NCI-H82 treated with DMSO at 0.1 percent for 48 hours (cell line): ENCODE results near the gene GMDS.

Experiments used
- DNase-seq: peaks from one replicate; lab custom pipeline; 2025; ENCODE audit not compliant: unreplicated experiment; lab: John Stamatoyannopoulos, UW

GMDS gene

DNA sequence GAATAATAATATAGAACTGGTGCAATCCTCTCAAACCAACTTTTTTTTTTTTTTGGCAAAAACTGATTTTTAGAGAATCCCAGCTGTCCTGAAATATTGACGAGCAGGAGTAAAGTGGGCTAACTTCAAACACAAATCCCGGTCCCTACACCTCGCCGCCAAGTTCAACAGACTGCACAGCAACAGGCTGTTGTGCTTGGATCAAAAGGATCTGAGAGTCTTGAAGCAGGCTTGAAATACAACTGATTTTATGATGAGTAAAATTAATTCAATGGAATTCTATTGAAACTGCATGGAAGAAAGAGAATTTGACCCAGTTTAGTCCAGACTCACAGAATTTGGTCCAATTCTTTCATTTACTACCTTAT, 463.6 kb downstream of the GMDS start:
- no peak for DNase-seq

DNA sequence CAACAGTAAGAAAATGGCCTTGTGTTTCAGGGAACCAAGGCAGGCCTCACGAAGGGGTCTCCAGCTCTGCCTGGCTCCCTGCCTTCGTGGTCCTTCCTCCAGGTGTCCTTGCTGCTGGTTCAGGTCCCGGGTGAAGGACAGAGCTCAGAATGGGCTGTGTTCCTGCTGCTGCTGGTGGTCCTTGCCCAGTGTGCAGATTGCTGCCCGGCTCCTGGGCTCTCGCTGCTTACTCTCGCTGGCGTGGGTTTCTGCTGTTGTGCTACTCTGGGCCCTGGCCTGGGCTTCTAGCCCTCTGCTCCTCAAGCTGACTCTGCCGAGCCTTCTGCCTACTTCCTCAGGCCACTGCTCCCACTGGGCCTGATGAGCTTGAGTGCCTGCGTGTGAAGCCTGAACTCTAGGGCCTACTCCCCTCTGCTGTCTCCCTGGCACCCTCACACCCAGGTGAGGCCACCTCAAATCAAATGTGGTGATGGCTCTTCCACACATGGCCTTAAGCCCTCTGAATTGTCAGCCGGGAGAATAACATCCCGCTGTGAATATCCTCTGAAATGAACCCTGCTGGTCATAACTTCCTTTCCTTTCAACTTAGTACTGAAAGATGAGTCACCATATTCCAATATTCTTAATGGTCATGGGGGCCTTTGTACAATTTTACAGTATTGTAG, 464.1 kb downstream of the GMDS start:
- DNase-seq: no peak

DNA sequence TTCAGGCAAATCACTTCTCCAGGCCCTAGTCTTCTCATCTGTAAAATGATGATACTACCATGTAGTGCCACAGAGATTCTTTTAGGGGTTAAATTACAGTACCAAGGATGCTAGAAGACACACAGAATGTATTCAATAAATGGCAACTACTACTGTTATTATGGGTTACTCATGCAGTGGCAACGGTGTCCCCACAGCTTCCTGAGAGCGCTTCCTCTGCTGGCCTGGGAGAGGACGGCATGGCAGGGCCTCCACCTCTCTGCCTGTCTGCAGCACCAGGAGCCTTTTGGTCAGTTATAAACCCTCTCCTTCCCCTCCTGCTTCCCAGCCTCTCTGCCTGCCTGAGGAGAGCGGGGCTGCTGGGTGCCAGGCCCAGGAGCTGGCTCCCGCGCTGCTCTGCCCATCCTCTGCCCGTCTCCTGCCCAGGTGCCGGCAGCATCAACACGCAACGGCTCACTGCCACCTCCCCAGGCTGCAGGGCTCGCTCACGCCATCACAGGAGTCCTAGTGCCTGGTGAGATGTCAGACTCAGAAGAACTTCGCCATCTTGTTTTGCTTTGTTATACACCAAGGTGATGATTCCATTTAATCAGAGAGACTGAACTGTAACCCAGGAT, 465.0 kb downstream of the GMDS start:
- DNase-seq: no peak

DNA sequence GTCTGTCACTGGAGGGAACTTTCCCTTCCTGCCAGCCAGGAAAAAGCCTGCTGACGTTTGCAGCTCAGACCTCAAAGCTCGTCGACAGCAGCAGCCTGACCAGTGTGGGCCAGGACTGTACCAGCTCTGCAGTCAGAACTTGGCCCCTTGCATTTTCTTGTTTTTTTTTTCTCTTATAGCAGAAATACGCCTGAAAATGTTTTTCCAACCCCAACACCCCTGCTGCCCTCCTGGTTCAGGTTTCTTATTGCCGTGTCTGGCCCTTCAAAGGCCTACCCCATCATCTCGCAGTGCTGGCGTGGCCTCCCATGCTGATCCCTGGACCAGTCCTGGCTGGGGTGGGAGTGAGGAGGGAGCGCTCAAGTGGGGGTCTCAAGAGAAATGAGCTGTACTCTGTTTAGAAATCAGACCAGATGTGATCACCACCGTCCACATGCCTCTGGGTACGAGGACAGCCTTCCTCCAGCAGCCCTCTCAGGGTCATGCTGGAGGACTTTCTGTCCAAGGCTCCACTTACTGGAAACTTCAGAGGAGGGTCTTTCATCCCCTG, 466.6 kb downstream of the GMDS start:
- DNase-seq: no peak

DNA sequence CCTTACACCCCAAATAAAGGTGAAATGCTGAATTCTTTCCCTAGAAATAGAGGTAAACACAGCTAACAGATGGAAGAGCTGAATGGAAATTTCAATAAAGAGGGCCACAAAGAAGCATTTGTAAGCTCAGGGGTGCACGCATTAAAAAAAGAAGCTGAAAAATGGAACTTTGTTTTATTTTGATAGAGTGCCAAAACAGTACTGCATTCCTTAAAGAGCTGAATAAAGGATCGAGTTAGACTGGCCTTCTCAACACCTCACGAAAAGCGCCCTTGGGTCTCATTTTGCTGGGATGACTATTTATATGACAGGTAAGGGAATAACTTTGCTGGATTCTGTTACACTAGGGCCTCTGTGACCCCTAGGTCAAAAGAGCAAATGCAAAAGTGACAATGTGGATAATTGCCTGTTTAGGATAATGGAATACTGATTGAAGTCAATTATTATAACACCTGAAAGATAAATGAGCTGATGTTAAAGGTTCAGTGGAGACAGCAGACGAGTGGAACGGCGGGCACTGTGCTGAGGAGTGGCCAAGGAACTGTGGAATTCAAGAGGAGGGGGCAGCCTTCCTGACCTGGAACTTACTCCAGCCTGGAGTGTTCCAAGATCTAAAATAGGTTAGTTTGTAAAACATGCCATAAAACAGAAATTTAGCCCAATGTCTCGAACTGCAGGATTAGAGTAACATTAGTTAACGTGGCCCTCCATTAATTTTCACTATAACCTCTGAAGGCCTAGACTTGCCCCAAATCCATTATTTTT, 467.3 kb downstream of the GMDS start:
- DNase-seq: no peak

DNA sequence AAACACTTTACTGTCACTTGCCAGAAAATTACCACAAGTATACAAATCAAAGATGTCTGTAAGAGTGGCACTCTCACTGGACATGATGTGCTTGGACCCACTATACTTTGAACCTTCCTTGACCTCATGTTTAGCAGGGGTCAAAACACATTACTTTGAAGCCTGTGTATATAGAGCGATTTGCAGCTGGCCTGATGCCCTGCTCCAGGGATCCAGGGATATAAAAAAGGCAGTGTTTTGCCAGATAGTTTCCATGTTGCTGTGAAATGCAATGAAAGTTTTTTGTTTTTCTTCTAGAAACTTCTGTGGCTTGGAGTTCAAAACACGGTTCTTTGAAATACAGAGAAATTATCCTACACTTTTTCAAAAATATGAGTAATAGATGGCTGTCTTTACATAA, 470.0 kb downstream of the GMDS start:
- DNase-seq: no peak

DNA sequence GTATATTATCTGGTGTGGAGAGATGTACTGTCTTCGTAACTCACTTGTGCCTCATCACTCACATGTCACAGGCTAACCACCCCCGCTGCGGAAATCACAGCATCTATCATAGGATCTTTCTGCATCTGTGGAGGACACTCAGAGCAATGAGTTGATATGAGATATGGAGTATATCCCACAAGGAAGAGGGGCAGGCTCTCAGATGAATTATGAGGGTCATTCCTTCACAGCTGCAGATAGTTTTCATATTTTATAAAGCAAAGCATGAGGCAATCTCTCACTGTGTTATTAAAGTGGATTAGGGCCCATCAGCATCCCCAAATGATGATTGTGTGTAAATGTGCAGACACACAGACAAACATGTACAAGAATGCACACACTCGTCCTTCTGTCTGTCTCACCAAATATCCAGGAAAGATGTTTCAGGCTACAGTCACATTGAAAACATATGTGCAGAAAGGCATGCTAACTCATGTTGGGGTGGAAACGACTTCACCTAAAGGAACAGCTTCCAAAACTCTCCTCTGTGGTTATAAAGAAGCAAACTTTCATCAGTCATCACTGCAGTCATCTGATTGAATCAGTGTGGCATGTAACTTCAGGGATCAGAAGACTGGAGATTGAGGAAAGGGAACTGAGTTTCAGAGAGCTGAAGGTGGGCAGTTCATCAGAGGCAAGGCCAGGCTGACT, 471.0 kb downstream of the GMDS start:
- DNase-seq: no peak

DNA sequence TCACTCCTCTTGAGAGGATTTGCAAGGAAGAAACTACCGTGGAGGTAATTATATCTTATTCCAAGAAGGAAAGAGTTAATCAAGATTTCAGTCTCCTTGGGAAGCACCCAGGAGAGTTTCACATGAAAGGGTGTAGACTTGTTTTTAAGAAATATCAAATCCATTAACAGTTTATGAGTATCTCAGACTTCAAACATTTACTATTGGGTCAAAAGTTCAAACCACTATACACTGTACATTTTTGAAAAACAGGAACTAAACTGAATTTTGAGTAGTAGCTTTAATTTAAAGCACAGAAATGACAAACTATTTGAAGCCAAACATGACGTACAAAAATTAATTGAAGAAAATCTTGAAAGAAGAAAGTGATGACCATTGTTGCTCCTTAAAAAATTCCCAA, 471.7 kb downstream of the GMDS start:
- no peak for DNase-seq

DNA sequence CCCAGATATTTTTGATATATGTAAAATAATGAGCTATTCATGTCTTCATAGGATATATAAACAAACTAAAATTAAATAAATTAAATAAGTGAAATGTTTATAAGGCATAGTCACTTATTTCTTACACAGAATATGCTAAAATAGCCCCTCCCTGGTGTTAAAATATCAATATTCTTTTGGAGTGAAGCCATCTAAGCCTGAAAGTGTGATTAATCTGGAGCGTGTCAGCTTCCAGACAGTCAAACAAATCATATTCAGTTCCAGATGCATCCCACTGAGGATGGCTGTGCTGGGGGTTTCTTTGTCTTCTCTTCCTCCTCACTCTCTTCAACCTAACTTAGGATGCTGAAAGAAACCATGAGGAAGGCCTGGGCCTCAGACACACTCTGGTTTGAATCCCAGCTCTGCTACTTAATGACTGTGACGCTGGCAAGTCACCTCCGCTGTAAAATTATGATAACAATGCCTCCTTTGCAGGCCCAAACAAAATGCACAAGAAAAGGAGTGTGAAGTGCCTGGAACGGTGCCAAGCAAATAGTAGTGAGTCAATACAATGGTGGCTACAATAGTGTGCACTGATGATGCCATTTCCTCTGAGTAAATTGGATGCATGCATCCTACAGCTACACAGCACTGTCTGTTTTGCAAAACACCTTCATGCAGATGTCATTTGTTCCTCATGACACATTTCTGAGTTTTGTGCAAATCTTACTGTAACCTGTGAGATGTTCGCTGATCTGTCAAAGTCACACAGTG, 474.3 kb downstream of the GMDS start:
- no peak for DNase-seq

DNA sequence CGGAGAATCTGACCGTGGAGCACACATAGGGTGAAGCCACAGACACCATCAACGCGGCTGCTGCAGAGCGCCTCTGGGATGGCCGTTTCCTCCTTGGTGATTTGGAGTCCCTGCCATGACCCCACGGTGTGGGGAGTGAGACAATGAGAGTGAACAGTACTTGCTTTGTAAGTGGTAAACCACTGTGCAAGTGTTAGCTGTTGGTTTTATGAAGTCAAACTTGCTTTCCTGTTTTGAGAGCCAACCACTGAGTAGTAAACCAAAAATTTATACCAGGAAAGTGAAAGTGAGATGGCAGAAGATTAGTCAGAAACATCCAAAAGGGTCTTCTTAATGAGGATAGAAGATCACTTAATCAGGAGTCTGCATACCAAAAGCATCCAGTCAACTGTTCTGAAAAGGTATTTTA, 475.0 kb downstream of the GMDS start:
- DNase-seq: no peak

DNA sequence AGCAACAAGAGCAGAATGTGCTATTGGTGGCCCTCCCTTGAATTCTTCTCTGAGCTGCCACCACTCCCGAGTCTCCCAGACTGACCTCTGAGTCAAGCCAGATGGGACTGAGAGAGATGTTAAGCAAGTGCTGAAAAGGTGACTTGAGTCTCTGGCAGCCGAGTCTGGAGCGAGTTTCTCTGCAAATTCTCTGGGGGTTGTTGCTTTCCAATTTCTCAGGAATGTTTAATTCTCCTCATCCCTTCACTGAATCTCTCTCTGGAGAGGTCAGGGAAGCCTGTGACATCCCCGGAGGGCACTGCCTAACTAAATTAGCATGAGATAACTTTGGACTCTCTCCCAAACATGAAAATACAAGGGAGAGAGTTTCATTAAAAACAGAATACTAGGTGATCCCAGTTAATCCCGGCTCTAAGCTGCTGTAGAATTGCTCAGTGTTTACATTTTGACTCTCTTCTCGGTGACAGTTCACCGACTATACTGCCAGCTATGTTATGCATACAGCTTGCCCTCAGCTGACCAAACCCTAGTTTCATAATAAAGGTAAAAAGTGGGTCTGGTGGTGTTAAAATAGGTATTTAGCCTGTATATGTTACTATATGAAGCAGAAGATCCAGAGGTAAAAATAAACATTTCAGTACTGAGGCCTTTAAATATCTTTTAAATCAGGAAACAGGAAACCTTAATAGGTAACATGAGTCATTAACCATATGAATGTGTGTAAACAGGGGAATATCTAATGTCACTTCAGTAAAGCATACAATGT, 477.7 kb downstream of the GMDS start:
- DNase-seq: peak; percentile 33

DNA sequence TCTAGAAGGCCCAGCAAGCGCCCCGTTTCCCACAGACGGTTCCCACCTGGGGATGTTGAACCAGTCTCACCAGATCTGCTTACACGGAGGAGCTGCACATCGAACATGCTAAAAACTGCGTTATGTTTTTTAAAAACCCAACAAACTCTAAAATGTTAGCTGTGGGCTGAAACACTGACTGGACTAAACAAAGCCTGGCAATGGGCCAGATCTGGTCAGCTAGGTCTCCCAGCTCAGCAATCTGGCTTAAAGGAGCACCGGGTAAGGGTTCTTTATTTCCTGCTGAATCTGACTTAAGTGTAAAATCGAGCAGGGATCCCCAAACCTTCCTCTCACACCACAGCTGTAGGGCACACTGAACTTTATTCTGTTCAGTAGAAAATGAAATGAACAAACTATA, 478.8 kb downstream of the GMDS start:
- peak; percentile 5 for DNase-seq

DNA sequence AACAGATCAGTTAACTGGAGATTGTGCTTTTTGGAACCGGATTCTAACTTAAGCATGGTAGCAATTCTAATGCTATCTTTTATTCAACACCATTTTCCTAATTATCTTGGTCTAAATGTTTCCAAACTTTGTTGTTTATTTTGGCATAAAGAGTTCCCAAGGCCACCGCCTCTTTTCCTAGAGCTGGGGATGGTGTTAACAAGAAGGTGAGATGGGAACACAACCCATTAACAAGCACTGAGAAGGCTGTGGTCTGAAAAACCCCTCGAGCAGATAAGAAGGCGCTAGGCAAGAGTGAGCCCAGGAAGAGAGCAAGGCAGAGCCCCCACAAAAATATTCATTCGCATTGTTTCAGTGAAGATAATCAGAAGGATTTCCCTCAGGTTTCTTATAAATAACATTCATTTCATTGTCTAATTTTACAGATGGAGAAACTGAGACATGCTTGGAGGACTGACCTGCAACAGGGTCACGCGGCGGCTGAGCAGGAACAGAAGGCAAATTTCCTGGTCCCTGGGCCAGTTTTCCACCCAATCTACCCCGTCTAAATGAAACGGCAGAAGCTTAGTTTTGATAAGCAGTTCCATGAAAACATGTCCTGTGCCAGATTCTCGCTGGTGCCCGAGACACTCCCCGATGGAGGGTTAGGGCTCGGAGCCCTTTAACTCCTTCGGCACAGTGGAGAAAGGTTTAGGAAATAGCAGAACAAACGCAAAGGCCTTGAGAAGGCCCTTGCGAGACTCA, 480.1 kb downstream of the GMDS start:
- DNase-seq: no peak

DNA sequence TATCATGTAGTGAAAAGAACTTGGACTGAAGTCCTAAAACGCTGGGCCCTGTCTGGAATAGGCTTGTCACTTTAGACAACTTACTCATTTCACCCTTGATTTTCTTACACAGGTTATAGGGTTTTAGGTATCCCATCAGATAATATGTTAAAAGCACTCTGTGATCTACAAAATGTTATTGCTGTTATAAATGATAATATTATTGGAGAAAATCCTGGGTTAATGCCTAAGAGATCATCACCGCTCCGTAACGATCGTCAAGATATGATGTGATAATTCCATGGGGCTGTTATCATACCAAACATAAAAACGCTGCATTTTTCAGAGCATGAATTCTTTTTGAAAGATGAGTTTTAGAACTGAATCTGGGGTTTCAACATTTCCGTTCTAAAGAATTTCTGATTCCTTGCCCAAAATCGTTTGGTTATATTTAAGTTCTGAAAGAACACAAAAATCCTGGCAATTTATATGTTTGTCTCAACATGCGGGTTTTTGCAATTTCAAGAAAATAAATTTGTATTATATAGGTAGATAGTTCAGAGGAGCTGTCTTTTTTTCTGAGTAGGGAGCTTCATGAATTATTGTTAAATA, 480.9 kb downstream of the GMDS start:
- no peak for DNase-seq

DNA sequence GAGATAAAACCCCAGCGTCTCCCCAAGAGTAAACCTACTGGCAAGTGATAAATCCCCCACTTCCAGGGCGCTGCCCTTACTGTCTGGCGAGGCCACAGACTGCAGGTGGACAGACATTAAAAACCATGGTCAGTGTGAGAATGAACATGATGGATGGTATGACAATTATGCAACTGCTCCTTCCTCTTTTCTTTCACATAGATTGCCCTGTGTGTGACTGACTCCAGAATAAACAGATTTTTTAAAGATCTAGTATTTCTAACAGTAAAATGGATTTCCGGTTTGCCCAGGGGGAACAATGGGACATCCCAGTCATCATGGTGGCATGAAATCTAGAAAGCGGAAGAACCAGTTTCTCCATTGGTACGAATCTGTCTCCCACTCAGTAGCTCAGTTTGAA, 482.0 kb downstream of the GMDS start:
- no peak for DNase-seq

DNA sequence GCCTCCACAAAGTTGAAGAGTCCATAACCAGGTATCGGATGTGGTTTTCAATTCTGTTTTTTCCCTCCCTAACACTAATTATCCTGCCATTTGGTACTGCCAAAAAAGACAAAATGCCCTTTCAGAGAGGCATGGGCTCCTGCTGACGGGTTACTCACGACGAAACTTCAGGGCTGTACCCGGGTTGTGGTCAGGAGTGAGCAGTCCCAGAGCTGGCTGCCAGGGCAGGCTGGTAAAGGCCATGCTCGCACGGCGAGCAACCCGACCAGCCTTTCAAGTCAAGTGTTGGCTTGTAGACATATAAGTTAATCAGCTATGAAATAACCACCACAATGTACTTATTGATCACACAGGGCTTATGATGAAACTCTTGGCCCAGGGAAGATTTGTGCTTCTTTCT, 483.2 kb downstream of the GMDS start:
- no peak for DNase-seq

DNA sequence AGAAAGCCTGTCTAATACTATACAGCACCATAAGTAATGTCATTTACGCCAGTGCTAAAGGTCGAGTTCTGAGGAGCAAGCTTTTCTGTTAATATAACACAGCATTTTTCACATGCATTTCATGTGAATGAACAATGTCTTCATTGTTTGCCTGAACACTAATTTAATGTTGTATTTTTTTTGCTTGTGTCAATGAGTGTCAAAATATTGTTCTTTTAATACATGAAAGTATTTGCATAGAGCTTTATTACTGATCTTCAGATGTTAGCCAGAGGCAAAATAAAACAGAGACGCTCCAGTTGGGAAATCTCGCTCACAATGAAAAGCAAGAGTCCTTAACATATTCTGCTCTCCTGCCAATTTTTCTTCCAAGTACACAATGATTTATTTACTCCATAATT, 483.9 kb downstream of the GMDS start:
- DNase-seq: no peak

DNA sequence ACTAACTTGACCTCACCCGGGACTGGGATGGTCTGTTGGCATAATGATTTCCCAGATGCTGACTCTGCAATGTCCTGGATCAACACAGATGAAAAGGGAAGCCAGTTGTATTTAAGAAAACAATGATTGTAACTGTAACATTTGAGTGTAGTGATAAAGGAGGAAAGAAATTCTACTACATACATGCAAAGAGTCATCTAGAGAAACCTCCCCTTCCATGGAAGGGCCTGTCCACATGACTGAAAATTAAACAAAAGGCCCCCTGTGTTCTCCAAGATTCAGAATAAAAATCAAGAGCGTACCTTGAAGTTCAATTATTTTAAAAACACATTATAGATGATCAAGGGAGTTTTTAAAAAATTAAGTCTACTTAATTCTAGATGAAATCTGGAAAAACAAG, 484.5 kb downstream of the GMDS start:
- no peak for DNase-seq

DNA sequence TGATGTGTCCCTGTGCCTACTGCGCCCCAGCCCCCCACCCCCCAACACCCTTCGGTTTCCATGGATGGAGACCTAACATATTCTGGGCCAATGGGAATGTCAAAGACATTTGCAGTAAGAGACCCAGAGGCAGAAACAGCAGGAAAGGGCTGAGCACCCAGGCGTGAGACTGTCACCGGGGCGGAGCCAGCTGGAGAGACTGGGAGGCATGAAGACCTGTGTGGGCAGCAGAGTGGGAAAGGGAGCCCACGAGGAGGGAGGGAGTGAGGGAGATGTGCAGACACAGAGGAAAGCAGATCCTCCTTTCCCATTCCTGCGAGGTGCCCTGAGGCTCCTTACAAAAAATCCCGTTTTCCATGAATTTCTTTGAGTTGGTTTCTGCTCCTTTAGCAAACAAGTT, 485.5 kb downstream of the GMDS start:
- DNase-seq: no peak
